Heart right ventricle (tissue), 16 donors: ENCODE measurements around the gene HNF1A. TPM values are rescaled to one million over a fixed set of nuclear protein-coding genes. Genes with fewer than 3 reads are reported as not detected.

Experiments
- ATAC-seq, 8 donors: fragments of 200-7000 bp; cut with Tn5 transposase; one replicate each; pipeline ENCODE4 v1.9.1; 2020; ENCODE audit warnings: mild to moderate bottlenecking in 8 of 8, moderate library complexity in 8 of 8, moderate number of reproducible peaks in 1 of 8
- DNase-seq, 2 donors: peaks; one replicate each; pipeline ENCODE4 v3.0.0-alpha.2; 2020
- H3K27ac ChIP-seq, 10 donors: fragments of 200-600 bp; sonication (generic) in 2 of 10; one replicate each; pipeline versions ENCODE4 v1.5.0 to v1.8.0; 2020 to 2022; ENCODE audit warnings: mild to moderate bottlenecking in 3 of 10
- H3K27me3 ChIP-seq, 7 donors: fragments of 200-600 bp; one replicate each; pipeline ENCODE4 v1.8.0; 2021 to 2022; ENCODE audit warnings: mild to moderate bottlenecking in 2 of 7
- H3K36me3 ChIP-seq, 9 donors: fragments of 200-600 bp; sonication (generic) in 1 of 9; one replicate each; pipeline versions ENCODE4 v1.5.0 to v1.8.0; 2020 to 2022; ENCODE audit warnings: mild to moderate bottlenecking in 2 of 9
- H3K4me1 ChIP-seq, 9 donors: fragments of 200-600 bp; sonication (generic) in 1 of 9; one replicate each; pipeline versions ENCODE4 v1.5.0 to v1.8.0; 2020 to 2022; ENCODE audit warnings: mild to moderate bottlenecking in 4 of 9
- H3K4me3 ChIP-seq, 10 donors: fragments of 200-600 bp; sonication (generic) in 2 of 10; one replicate each; pipeline versions ENCODE4 v1.5.0 to v1.8.0; 2020 to 2022; ENCODE audit warnings: mild to moderate bottlenecking in 7 of 10, moderate library complexity in 2 of 10
- H3K9me3 ChIP-seq, 11 donors: fragments of 200-600 bp in 10 of 11; sonication (generic) in 2 of 11; one replicate each; pipeline versions ENCODE4 v1.5.0 to v1.8.0; 2013 to 2022; ENCODE audit warnings: mild to moderate bottlenecking in 2 of 11, control low read depth in 1 of 11, moderate library complexity in 1 of 11
- WGBS, 2 donors: extraction: QIAGEN DNeasy Blood & Tissue Kit; methylation state at CpG; one replicate each; pipeline ENCODE4 v1.1.7; 2013; ENCODE audit warnings: inconsistent platforms in 1 of 2; 5-methylcytosine and 5-hydroxymethylcytosine counted together
- intact Hi-C, 10 donors: fragments of 100-400 bp; cut with DNase I; formaldehyde crosslinking; loops; one replicate each; pipeline versions ENCODE4 v1.11.1 to v1.14.2; 2022
- long read RNA-seq, 3 donors: library from polyadenylated mRNA; unstranded; transcript quantifications; one replicate each; pipeline ENCODE4 v2.0.0, GENCODE V29; 2020 to 2021
- polyA plus RNA-seq, 2 donors: library from polyadenylated mRNA; stranded (reverse); fragments of 200-250 nt; gene quantifications; one replicate each; pipeline ENCODE4 v1.2.3, GENCODE V29; 2013
- total RNA-seq, 10 donors: library from RNA; stranded (reverse); fragmentation: NEBNext Ultra II Directional in 3 of 10; extraction: Animal tissue kit (Norgen Biotek cat#: 25700) in 3 of 10; gene quantifications; one replicate each; pipeline versions ENCODE4 v1.2.1 to v1.2.4, GENCODE V29; 2021 to 2023
- TF ChIP-seq, protein P1 (sequence below), 9 donors: fragments of 200-600 bp; sonication (generic) in 2 of 9; IDR thresholded peaks; one replicate each; pipeline versions ENCODE4 v1.5.0 to v1.8.0; 2021 to 2022; ENCODE audit warnings: antibody characterized with exemption in 9 of 9, mild to moderate bottlenecking in 5 of 9, moderate library complexity in 1 of 9
- donor health status: Arrhythmogenic right ventricular cardiomyopathy.
- donor health status: ischemic (EF 13 %, LVEDD 7.1; RV severe dilation, severe dysfunction).
- donor health status: healthy with polysubstance abuse.
- donor health status: DM: no; HTN: yes; CAD: no.
- donor health status: DM: no; HTN: no; CAD: no.
- donor health status: ischemic (EF 25% LVEDD 6.9; RV normal size, moderate dysfunction).
- donor health status: ischemic (EF 25% LVEDD 5.7; RV mildly dilated, moderate dysfunction).
- donor health status: healthy.
- donor health status: DM: yes; HTN: yes; CAD: no.
- donor health status: Ischemic cardiomyopathy.
- donor health status: ischemic (EF 35%, LVEDD 5.7; RV mildly dilated, moderate dysfunction).
- donor health status: nonischemic (EF 11% LVEDD 7.7; RV severe dilation, severe dysfunction).
- donor health status: DM: yes; HTN: yes; CAD: no.
- donor health status: PGD.
- donor health status: ischemic (EF 29% LVEDD 5.4; RV normal size, mild dysfunction).
- donor health status: nonischemic (EF 23%, LVEDD 6.1; RV moderate dilation, normal function).

Gene HNF1A, protein sequence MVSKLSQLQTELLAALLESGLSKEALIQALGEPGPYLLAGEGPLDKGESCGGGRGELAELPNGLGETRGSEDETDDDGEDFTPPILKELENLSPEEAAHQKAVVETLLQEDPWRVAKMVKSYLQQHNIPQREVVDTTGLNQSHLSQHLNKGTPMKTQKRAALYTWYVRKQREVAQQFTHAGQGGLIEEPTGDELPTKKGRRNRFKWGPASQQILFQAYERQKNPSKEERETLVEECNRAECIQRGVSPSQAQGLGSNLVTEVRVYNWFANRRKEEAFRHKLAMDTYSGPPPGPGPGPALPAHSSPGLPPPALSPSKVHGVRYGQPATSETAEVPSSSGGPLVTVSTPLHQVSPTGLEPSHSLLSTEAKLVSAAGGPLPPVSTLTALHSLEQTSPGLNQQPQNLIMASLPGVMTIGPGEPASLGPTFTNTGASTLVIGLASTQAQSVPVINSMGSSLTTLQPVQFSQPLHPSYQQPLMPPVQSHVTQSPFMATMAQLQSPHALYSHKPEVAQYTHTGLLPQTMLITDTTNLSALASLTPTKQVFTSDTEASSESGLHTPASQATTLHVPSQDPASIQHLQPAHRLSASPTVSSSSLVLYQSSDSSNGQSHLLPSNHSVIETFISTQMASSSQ
- total RNA-seq (not detected), polyA plus RNA-seq (under 1 TPM in 1 of 2 donors, not detected in 1; 0.04 TPM)
- long read RNA-seq, donor 1: 0 reads
- long read RNA-seq, donor 2: 0 reads
- long read RNA-seq, donor 3: 0 reads

DNA sequence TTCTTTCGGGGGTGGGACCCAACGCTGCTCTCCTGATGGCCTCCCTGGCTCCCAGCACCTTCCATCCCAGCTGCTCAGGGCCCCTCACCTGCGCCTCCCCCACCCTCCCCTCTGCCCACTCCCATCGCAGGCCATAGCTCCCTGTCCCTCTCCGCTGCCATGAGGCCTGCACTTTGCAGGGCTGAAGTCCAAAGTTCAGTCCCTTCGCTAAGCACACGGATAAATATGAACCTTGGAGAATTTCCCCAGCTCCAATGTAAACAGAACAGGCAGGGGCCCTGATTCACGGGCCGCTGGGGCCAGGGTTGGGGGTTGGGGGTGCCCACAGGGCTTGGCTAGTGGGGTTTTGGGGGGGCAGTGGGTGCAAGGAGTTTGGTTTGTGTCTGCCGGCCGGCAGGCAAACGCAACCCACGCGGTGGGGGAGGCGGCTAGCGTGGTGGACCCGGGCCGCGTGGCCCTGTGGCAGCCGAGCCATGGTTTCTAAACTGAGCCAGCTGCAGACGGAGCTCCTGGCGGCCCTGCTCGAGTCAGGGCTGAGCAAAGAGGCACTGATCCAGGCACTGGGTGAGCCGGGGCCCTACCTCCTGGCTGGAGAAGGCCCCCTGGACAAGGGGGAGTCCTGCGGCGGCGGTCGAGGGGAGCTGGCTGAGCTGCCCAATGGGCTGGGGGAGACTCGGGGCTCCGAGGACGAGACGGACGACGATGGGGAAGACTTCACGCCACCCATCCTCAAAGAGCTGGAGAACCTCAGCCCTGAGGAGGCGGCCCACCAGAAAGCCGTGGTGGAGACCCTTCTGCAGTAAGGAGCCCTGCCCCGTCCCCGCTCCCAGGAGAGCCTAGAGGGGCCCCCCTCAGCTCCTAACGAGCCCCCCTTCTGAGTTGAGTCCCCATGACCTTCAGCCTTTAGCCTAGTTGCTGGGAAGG is at the start of gene HNF1A:
TSS of gene HNF1A (plus strand) at position 248 of the 924 bp plus-strand sequence. CDS start at position 474, 226 bp downstream.
- DNase-seq (no peak), ATAC-seq (peak in 1 of 8 donors; percentile 29)
- no peak within 1 kb of the TSS for H3K4me3 ChIP-seq
- H3K27ac ChIP-seq: no peak within 1 kb of the TSS
- intact Hi-C loops: loop anchor here in 8 of 10 donors (10.0 kb wide), 5 partner anchors 234 to 394 kb away; partner anchors contain the start of genes ACADS (in 4 of the 8), POP5 (in 1 of the 8) and UNC119B (in 1 of the 8)
- H3K27me3 ChIP-seq: peaks cover 0 to 5% (median 0%) of the 10 kb centered on the region in 7 donors
- H3K4me1 ChIP-seq: no peaks in the 10 kb centered on the region
- TF ChIP-seq, protein P1, sequence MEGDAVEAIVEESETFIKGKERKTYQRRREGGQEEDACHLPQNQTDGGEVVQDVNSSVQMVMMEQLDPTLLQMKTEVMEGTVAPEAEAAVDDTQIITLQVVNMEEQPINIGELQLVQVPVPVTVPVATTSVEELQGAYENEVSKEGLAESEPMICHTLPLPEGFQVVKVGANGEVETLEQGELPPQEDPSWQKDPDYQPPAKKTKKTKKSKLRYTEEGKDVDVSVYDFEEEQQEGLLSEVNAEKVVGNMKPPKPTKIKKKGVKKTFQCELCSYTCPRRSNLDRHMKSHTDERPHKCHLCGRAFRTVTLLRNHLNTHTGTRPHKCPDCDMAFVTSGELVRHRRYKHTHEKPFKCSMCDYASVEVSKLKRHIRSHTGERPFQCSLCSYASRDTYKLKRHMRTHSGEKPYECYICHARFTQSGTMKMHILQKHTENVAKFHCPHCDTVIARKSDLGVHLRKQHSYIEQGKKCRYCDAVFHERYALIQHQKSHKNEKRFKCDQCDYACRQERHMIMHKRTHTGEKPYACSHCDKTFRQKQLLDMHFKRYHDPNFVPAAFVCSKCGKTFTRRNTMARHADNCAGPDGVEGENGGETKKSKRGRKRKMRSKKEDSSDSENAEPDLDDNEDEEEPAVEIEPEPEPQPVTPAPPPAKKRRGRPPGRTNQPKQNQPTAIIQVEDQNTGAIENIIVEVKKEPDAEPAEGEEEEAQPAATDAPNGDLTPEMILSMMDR (IDR thresholded peaks at IDR 0.05): no peak
- 85 to 89% methylated on average over 40 of the region's 40 CpGs for WGBS, 2 donors
- no peaks in the 10 kb centered on the region for H3K36me3 ChIP-seq
- no peaks in the 10 kb centered on the region for H3K9me3 ChIP-seq

DNA sequence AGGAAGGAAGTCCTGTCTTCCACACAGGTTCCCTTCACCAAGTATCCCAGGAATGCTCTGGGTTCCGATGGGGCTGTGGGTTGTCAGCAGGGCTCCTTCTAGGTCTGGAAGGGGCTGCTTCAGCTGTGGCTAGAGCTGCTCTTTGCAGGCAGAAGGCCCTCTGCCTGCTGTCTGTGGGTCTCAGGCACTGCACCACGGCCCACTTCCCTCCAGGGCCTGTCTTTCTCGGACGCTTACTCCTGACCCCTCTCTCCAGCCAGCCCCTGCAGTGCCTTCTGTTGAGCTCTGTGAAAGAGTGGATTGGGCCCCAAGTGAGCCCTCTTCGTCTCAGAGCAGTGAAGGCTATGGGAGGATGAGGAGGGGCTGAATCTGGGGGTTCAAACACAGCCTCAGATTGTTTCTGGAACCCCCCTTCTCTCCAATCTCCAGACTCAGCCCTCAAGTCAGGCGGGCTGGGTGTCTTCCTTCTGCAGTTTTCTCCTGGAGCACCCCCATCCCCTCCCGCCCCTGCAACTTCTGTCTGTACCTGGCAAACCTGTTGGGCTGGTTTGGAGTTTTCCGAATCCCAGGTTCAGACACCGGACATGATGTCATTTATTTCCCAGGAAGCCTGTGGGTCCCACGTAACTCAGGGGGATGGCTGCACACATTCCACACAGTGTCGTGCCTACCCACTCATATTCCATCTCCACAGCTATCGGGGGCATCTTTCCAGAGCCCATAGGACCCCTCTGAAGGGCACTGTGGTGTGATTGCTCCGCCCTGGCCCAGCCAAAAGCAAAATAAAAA is 49.3 kb upstream of the HNF1A start:
- no peaks in the 10 kb centered on the region for H3K9me3 ChIP-seq
- no peak for DNase-seq
- no peak overlapping the region for H3K4me3 ChIP-seq
- no peaks in the 10 kb centered on the region for H3K36me3 ChIP-seq
- 64 to 68% methylated on average over 13 of the region's 13 CpGs for WGBS, 2 donors
- no peak overlapping the region for H3K27ac ChIP-seq
- intact Hi-C loops: no loop called here
- no peaks in the 10 kb centered on the region for H3K27me3 ChIP-seq
- TF ChIP-seq, protein P1 (IDR thresholded peaks at IDR 0.05): no peak
- no peak for ATAC-seq
- no peaks in the 10 kb centered on the region for H3K4me1 ChIP-seq

DNA sequence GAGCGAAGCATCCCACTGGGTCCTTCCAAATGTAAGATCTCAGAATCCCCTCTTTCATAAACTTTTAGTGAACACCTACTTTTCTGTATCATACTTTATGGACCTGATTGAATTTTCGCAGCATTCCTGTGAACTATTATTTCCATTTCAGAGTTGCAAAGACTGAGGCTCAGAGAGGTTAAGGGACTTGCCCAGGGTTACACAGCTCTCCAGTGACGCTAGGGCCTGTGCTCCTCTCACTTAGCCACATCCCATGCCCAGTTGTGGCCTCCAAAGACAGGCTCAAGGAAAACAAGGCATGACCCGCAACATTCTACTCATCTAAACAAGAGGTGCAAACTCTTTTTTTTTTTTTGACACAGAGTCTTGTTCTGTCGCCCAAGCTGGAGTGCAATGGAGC is 48.3 kb upstream of the HNF1A start:
- H3K27ac ChIP-seq: no peak overlapping the region
- H3K27me3 ChIP-seq: no peaks in the 10 kb centered on the region
- no peaks in the 10 kb centered on the region for H3K9me3 ChIP-seq
- no peak for DNase-seq
- no peak for ATAC-seq
- intact Hi-C loops: no loop called here
- WGBS, 2 donors: 93 to 97% methylated on average over 5 of the region's 5 CpGs
- TF ChIP-seq, protein P1 (IDR thresholded peaks at IDR 0.05): no peak
- H3K4me1 ChIP-seq: peaks cover 0 to 2% (median 0%) of the 10 kb centered on the region in 9 donors
- no peak overlapping the region for H3K4me3 ChIP-seq
- no peaks in the 10 kb centered on the region for H3K36me3 ChIP-seq
